ENCODE data around the gene KIF11. TPM values are rescaled to one million over a fixed set of nuclear protein-coding genes. Genes with fewer than 3 reads are reported as not detected.

KIF11 gene
- total RNA-seq, 1 experiment from 2014 or later: 33.8 TPM

- TF ChIP-seq SP1 (IDR thresholded peaks at IDR 0.05; ENCODE audit: low read depth) (no peak), POLR2AphosphoS5 (IDR thresholded peaks at IDR 0.05; ENCODE audit: low read depth, low read length) (no peak), CEBPB (IDR thresholded peaks at IDR 0.05; ENCODE audit: low read depth) (no peak)
Measured at GRCh38 chr10:92688573-92688926, 95.6 kb downstream of the KIF11 start (continued).

- Histone ChIP-seq H4K20me1 (ENCODE audit: insufficient read depth) (no peaks in the 10 kb centered on the region), H3K4me1 (ENCODE audit: control insufficient read depth in 1 of 2, insufficient read depth in 2 of 2, low read length in 2 of 2) (peaks cover 0 to 16% of the 10 kb centered on the region in 2 experiments; a peak in 3 of 4 replicates), H3K9me2 (ENCODE audit: insufficient read depth) (no peaks in the 10 kb centered on the region), H3K27ac (ENCODE audit: low read depth, low read length) (peak overlapping the region; percentile 36; the same call in 1 of the 2 replicates), H3K4me3 (replicated peaks in 1 of 2; ENCODE audit: low read depth in 1 of 2, low read length in 2 of 2) (peak overlapping the region; percentile 53 to 89), H3K9ac (ENCODE audit: low read length) (peak overlapping the region; percentile 85), H2AFZ (ENCODE audit: low read depth, low read length, poor library complexity, severe bottlenecking) (no peak overlapping the region), H3K4me2 (ENCODE audit: low read length) (peak overlapping the region; percentile 95), H3K79me2 (ENCODE audit: insufficient read depth, low read length) (peaks cover 12% of the 10 kb centered on the region; the same call in 1 of the 2 replicates), H3K27me3 (ENCODE audit: insufficient read depth, low read length) (no peaks in the 10 kb centered on the region), H3K9me3 (ENCODE audit: control insufficient read depth in 1 of 2, insufficient read depth in 1 of 2, low read depth in 1 of 2, low read length in 2 of 2) (no peaks in the 10 kb centered on the region), H3K36me3 (ENCODE audit: control insufficient read depth in 1 of 2, insufficient read depth in 2 of 2, low read length in 2 of 2) (peaks cover 0 to 4% of the 10 kb centered on the region in 2 experiments; a peak in 1 of 4 replicates)
- ATAC-seq: peak; percentile 33
- DNase-seq (ENCODE audit: low read depth, low spot score): no peak
- ChIA-PET POLR2A (interaction anchor here (0.8 to 1.5 kb wide), 2 partner anchors 8 to 11 kb away, joined by 5 to 6 read pairs; no protein-coding TSS in a partner anchor), CTCF (no interaction called here), RAD21 (ENCODE audit: low non-redundant PET in 1 of 2, low total read pairs in 2 of 2, uncharacterized antibody in 2 of 2, unreplicated experiment in 2 of 2) (no interaction called here)
- intact Hi-C loops (cut with micrococcal nuclease): no loop called here
- peak; percentile 44; the same call in 1 of the 2 replicates for TF ChIP-seq ZFX (IDR thresholded peaks at IDR 0.05)
- TF ChIP-seq SIN3A (IDR thresholded peaks at IDR 0.05; ENCODE audit: low read depth): no peak
- no peak for TF ChIP-seq SRF (IDR thresholded peaks at IDR 0.05; ENCODE audit: low read depth)
- TF ChIP-seq ZBTB33 (IDR thresholded peaks at IDR 0.05; ENCODE audit: extremely low read depth, insufficient replicate concordance, low read length): no peak
- no peak for TF ChIP-seq CTCF (IDR thresholded peaks at IDR 0.05 in 2 of 3, conservative IDR thresholded peaks at IDR 0.05 in 1 of 3; ENCODE audit: borderline replicate concordance in 1 of 3, insufficient read depth in 1 of 3, low read depth in 2 of 3, low read length in 2 of 3)
- no peak for TF ChIP-seq EGR1 (IDR thresholded peaks at IDR 0.05; ENCODE audit: low read depth)
- no TSS peak for BruUV-seq (replicated peaks)
Measured at GRCh38 chr10:92688927-92689662, 96.2 kb downstream of the KIF11 start.
